Activated CD4-positive, CD25-positive, alpha-beta regulatory T cell (primary cell): ENCODE results near the gene TWIST2.

ENCODE experiments used
- DNase-seq, 4 experiments: peaks; one replicate each; lab custom pipeline; 2025; lab: John Stamatoyannopoulos, UW

Gene TWIST2

GRCh38 chr2:238872628-238873380 is 24.9 kb downstream of the TWIST2 start:
- DNase-seq = no peak

GRCh38 chr2:238873381-238873801 is 25.5 kb downstream of the TWIST2 start:
- no peak for DNase-seq

GRCh38 chr2:238873841-238874240 is 26.0 kb downstream of the TWIST2 start:
- DNase-seq = no peak

- no peak for DNase-seq
Measured at GRCh38 chr2:238874330-238875050, 26.6 kb downstream of the TWIST2 start.

- no peak for DNase-seq
Measured at GRCh38 chr2:238875101-238875470, 27.2 kb downstream of the TWIST2 start.

- DNase-seq = no peak
Measured at GRCh38 chr2:238875471-238876231, 27.8 kb downstream of the TWIST2 start.

- no peak for DNase-seq
Measured at GRCh38 chr2:238876232-238876630, 28.3 kb downstream of the TWIST2 start.

GRCh38 chr2:238878051-238878735 is 30.3 kb downstream of the TWIST2 start:
- no peak for DNase-seq

GRCh38 chr2:238879043-238879442 is 31.2 kb downstream of the TWIST2 start:
- no peak for DNase-seq

- DNase-seq = no peak
Measured at GRCh38 chr2:238879621-238880377, 31.9 kb downstream of the TWIST2 start.

GRCh38 chr2:238881353-238882081 is 33.6 kb downstream of the TWIST2 start:
- DNase-seq = no peak

GRCh38 chr2:238882082-238882755 is 34.3 kb downstream of the TWIST2 start:
- no peak for DNase-seq

- DNase-seq = no peak
Measured at GRCh38 chr2:238883421-238883901, 35.6 kb downstream of the TWIST2 start.

GRCh38 chr2:238884122-238884811 is 36.4 kb downstream of the TWIST2 start:
- DNase-seq = no peak

GRCh38 chr2:238884812-238885408 is 37.0 kb downstream of the TWIST2 start:
- no peak for DNase-seq

GRCh38 chr2:238886453-238887094 is 38.7 kb downstream of the TWIST2 start:
- no peak for DNase-seq

- DNase-seq = no peak
Measured at GRCh38 chr2:238887616-238888015, 39.7 kb downstream of the TWIST2 start.

- no peak for DNase-seq
Measured at GRCh38 chr2:238888781-238889180, 40.9 kb downstream of the TWIST2 start.
